NCI-H526 (cell line): ENCODE results near the gene MTG2.

Experiments used
- DNase-seq, 2 experiments: peaks; one replicate each; lab custom pipeline; 2025; lab: John Stamatoyannopoulos, UW

MTG2 gene

GRCh38 chr20:62252342-62252966 is 69.6 kb downstream of the MTG2 start:
- DNase-seq = no peak
